Transverse colon (tissue), 4 donors: ENCODE results near the gene HAUS3. TPM values are rescaled to one million over a fixed set of nuclear protein-coding genes. Genes with fewer than 3 reads are reported as not detected.
A peak's percentile ranks its signal among the peaks of the same experiment; 100 is the strongest.

Source experiments
- DNase-seq: peaks from one replicate; pipeline ENCODE4 v3.0.0-alpha.2; 2019
- H3K27ac ChIP-seq, 4 donors: fragments of 200-600 bp; sonication (generic); 2 replicates each; pipeline ENCODE4 v1.5.1; 2016 to 2018; ENCODE audit warnings: inconsistent platforms in 4 of 4
- H3K27me3 ChIP-seq: fragments of 200-600 bp; sonication (generic); 2 replicates; pipeline ENCODE4 v1.5.1; 2017; ENCODE audit warnings: inconsistent platforms
- H3K36me3 ChIP-seq, 4 donors: fragments of 200-600 bp; sonication (generic); 2 replicates each; pipeline ENCODE4 v1.5.1; 2017 to 2019; ENCODE audit warnings: inconsistent platforms in 4 of 4
- H3K4me1 ChIP-seq, 4 donors: fragments of 200-600 bp; sonication (generic); 2 replicates each; pipeline ENCODE4 v1.5.1; 2017 to 2020; ENCODE audit warnings: inconsistent platforms in 4 of 4
- H3K4me3 ChIP-seq, 4 donors: fragments of 200-600 bp; sonication (generic); 1 replicate in 1 of 4; 2 replicates in 3 of 4; pipeline versions ENCODE4 v1.5.1 to v1.6.1; 2017 to 2019; ENCODE audit warnings: inconsistent platforms in 4 of 4
- H3K9me3 ChIP-seq, 2 donors: fragments of 200-600 bp; sonication (generic); 2 replicates each; pipeline ENCODE4 v1.5.1; 2017 to 2019; ENCODE audit warnings: inconsistent platforms in 2 of 2
- CTCF ChIP-seq, 5 experiments: fragments of 200-600 bp in 3 of 5; fragments of 450-650 bp in 2 of 5; sonication (generic) in 3 of 5; IDR thresholded peaks; 1 replicate in 2 of 5; 2 replicates in 3 of 5; pipeline ENCODE4 v1.5.1; 2016 to 2017; ENCODE audit warnings: antibody characterized with exemption in 5 of 5, inconsistent platforms in 3 of 5, mild to moderate bottlenecking in 2 of 5, moderate library complexity in 1 of 5
- EP300 ChIP-seq: sonication (generic); formaldehyde crosslinking; IDR thresholded peaks from one replicate; pipeline ENCODE4 v1.6.1; 2017; ENCODE audit warnings: antibody characterized with exemption, low read depth
- POLR2A ChIP-seq: fragments of 450-650 bp; IDR thresholded peaks from one replicate; pipeline ENCODE4 v1.6.1; 2016; ENCODE audit warnings: antibody characterized with exemption, mild to moderate bottlenecking, moderate library complexity
- POLR2AphosphoS5 ChIP-seq, 3 donors: sonication (generic); formaldehyde crosslinking; IDR thresholded peaks; one replicate each; pipeline ENCODE4 v1.6.1; 2016; ENCODE audit warnings: antibody characterized with exemption in 3 of 3
- WGBS, 2 donors: methylation state at CpG; one replicate each; pipeline ENCODE4 v1.1.5; 2018; ENCODE audit warnings: low coverage in 1 of 2; 5-methylcytosine and 5-hydroxymethylcytosine counted together
- in situ Hi-C, 4 donors: fragments of 200-750 bp; cut with MboI; loops; one replicate each; pipeline versions ENCODE4 v1.15.0 to v1.15.1; 2017; ENCODE audit warnings: low sequenced_read_pairs in 3 of 4, low pct_ligation_motif_present in 1 of 4, low pct_unique_long_range_greater_than_20kb in 1 of 4
- intact Hi-C: fragments of 100-400 bp; cut with DNase I; formaldehyde crosslinking; loops from one replicate; pipeline ENCODE4 v1.15.1; 2023; ENCODE audit warnings: low total_unique reads
- total RNA-seq, 4 donors: library from RNA; depleted of rRNA; stranded (reverse); fragments of >200 nt; gene quantifications; one replicate each; pipeline ENCODE4 v1.1.0, GENCODE V29; 2016

HAUS3 gene
- total RNA-seq, 4 donors from 2014 or later: 2.0 to 18.0 (median 11.3) TPM

- TF ChIP-seq EP300: no peak
- no peak for TF ChIP-seq POLR2AphosphoS5 (IDR thresholded peaks at IDR 0.05)
- TF ChIP-seq POLR2A: no peak
- no peak for TF ChIP-seq CTCF (IDR thresholded peaks at IDR 0.05)
- Histone ChIP-seq H3K4me3 (no peak overlapping the region), H3K27me3 (no peaks in the 10 kb centered on the region), H3K9me3 (no peaks in the 10 kb centered on the region), H3K27ac (peak overlapping the region; percentile 69 to 97 (median 96)), H3K36me3 (peaks cover 0 to 5% (median 0%) of the 10 kb centered on the region in 4 donors), H3K4me1 (peaks cover 34 to 71% (median 64%) of the 10 kb centered on the region in 4 donors)
- intact Hi-C loops (no loop called here), in situ Hi-C loops (no loop called here)
- WGBS, 2 donors: 86% methylated on average over 11 of the region's 18 CpGs; no CpG with 5 or more reads in 1 of the 2 donors
- peak; percentile 7 for DNase-seq
Observed at GRCh38 chr4:2258091-2259035, 16.4 kb upstream of the HAUS3 start.

- Histone ChIP-seq H3K4me1 (peaks cover 29 to 62% (median 58%) of the 10 kb centered on the region in 4 donors), H3K4me3 (no peak overlapping the region), H3K27ac (peak overlapping the region; percentile 69 to 97 (median 83)), H3K36me3 (peaks cover 0 to 5% (median 0%) of the 10 kb centered on the region in 4 donors), H3K9me3 (no peaks in the 10 kb centered on the region), H3K27me3 (no peaks in the 10 kb centered on the region)
- WGBS, 2 donors: 85% methylated on average over 13 of the region's 14 CpGs; no CpG with 5 or more reads in 1 of the 2 donors
- TF ChIP-seq POLR2A (no peak), CTCF (IDR thresholded peaks at IDR 0.05) (no peak), EP300 (no peak), POLR2AphosphoS5 (IDR thresholded peaks at IDR 0.05) (no peak)
- peak; percentile 8 for DNase-seq
- in situ Hi-C loops (no loop called here), intact Hi-C loops (no loop called here)
Observed at GRCh38 chr4:2257361-2258081, 15.6 kb upstream of the HAUS3 start.

GRCh38 chr4:2256781-2257191, 14.9 kb upstream of the HAUS3 start:
- WGBS, 2 donors: 79% methylated on average over 12 of the region's 12 CpGs; no CpG with 5 or more reads in 1 of the 2 donors
- Histone ChIP-seq H3K9me3 (no peaks in the 10 kb centered on the region), H3K4me3 (no peak overlapping the region), H3K27ac (peak overlapping the region; percentile 69 to 97 (median 83)), H3K4me1 (peaks cover 29 to 61% (median 58%) of the 10 kb centered on the region in 4 donors), H3K27me3 (no peaks in the 10 kb centered on the region), H3K36me3 (peaks cover 0 to 5% (median 0%) of the 10 kb centered on the region in 4 donors)
- TF ChIP-seq POLR2AphosphoS5 (IDR thresholded peaks at IDR 0.05): peak in 1 of 3 donors; percentile 34
- no peak for TF ChIP-seq POLR2A
- TF ChIP-seq EP300: no peak
- intact Hi-C loops: no loop called here
- in situ Hi-C loops: no loop called here
- DNase-seq: peak; percentile 19

- Histone ChIP-seq H3K4me1 (peaks cover 29 to 61% (median 58%) of the 10 kb centered on the region in 4 donors), H3K36me3 (peaks cover 0 to 5% (median 0%) of the 10 kb centered on the region in 4 donors)
- no peak for TF ChIP-seq POLR2A
- TF ChIP-seq POLR2AphosphoS5 (IDR thresholded peaks at IDR 0.05): no peak
- TF ChIP-seq EP300: no peak
- TF ChIP-seq CTCF (IDR thresholded peaks at IDR 0.05): no peak
Observed at GRCh38 chr4:2256156-2256731, 14.3 kb upstream of the HAUS3 start.

More at GRCh38 chr4:2256156-2256731, 14.3 kb upstream of the HAUS3 start:
- H3K9me3 ChIP-seq: no peaks in the 10 kb centered on the region
- in situ Hi-C loops: no loop called here
- H3K4me3 ChIP-seq: peak overlapping the region in 1 of 4 donors; percentile 5
- peak; percentile 6 for DNase-seq
- no peaks in the 10 kb centered on the region for H3K27me3 ChIP-seq
- H3K27ac ChIP-seq: peak overlapping the region; percentile 69 to 97 (median 83)
- 51% methylated on average over 5 of the region's 8 CpGs; no CpG with 5 or more reads in 1 of the 2 donors for WGBS, 2 donors
- intact Hi-C loops: no loop called here
